OCI-LY7 (cell line): Measurements from ENCODE around the gene DYNC2H1. TPM values are rescaled to one million over a fixed set of nuclear protein-coding genes. Genes with fewer than 3 reads are reported as not detected.

Experiments used
- BruUV-seq: library from RNA; stranded (reverse); fragments of 400-500 nt; replicated peaks from 2 replicates; lab custom pipeline; 2021; lab: Mats Ljungman, UMichigan
- CTCF ChIA-PET: fragments of 300-600 bp; sonication (Branson Sonifier 250); formaldehyde crosslinking; loops from one replicate; lab custom pipeline; 2022; ENCODE audit warnings: antibody characterized with exemption; ENCODE audit not compliant: unreplicated experiment; lab: Charles Lee
- POLR2A ChIA-PET: fragments of 300-600 bp; sonication (Branson Sonifier 250); formaldehyde crosslinking; loops from one replicate; lab custom pipeline; 2022; ENCODE audit warnings: antibody characterized with exemption; lab: Charles Lee
- DNase-seq: peaks from one replicate; pipeline ENCODE4 v3.0.0-alpha.2; 2015; ENCODE audit warnings: low spot score
- H2AFZ ChIP-seq: fragments of 200-600 bp; sonication (generic), shearing (Covaris generic); 2 replicates; pipeline ENCODE4 v1.6.1; 2014; ENCODE audit warnings: mild to moderate bottlenecking, antibody characterized with exemption, low read length, moderate library complexity
- H3K27ac ChIP-seq: fragments of 200-600 bp; sonication (generic); 2 replicates; pipeline ENCODE4 v1.5.1; 2014; ENCODE audit warnings: mixed run types, low read depth, mild to moderate bottlenecking, moderate library complexity, low read length, inconsistent platforms; ENCODE audit not compliant: poor library complexity, severe bottlenecking
- H3K36me3 ChIP-seq: fragments of 200-600 bp; sonication (generic); 2 replicates; pipeline ENCODE4 v1.6.1; 2014; ENCODE audit warnings: mild to moderate bottlenecking, antibody characterized with exemption, low read length, moderate library complexity, mixed read lengths; ENCODE audit not compliant: insufficient read depth
- H3K4me1 ChIP-seq: fragments of 200-600 bp; sonication (generic); 2 replicates; pipeline ENCODE4 v1.5.1; 2014; ENCODE audit warnings: mild to moderate bottlenecking, low read length; ENCODE audit not compliant: insufficient read depth, poor library complexity, severe bottlenecking
- H3K4me2 ChIP-seq: fragments of 200-600 bp; sonication (generic); 2 replicates; pipeline ENCODE4 v1.6.1; 2014; ENCODE audit warnings: mild to moderate bottlenecking, low read length
- H3K4me3 ChIP-seq: fragments of 200-600 bp; sonication (generic); 2 replicates; pipeline ENCODE4 v1.5.1; 2014; ENCODE audit warnings: mild to moderate bottlenecking, low read depth, low read length; ENCODE audit not compliant: poor library complexity, severe bottlenecking
- H3K79me2 ChIP-seq: fragments of 200-600 bp; sonication (generic); 2 replicates; pipeline ENCODE4 v1.6.1; 2016; ENCODE audit warnings: low read depth, mild to moderate bottlenecking, low read length, moderate library complexity, mixed read lengths; ENCODE audit not compliant: insufficient read depth
- H3K9me2 ChIP-seq: fragments of 200-600 bp; sonication (generic); 2 replicates; pipeline ENCODE4 v1.6.1; 2016; ENCODE audit warnings: mild to moderate bottlenecking, low read length, mixed read lengths; ENCODE audit not compliant: insufficient read depth
- H3K9me3 ChIP-seq: fragments of 200-600 bp; sonication (generic); 2 replicates; pipeline ENCODE4 v1.6.1; 2014; ENCODE audit warnings: mild to moderate bottlenecking, mixed run types, low read length, mixed read lengths
- H4K20me1 ChIP-seq: fragments of 200-600 bp; sonication (generic); 2 replicates; pipeline ENCODE4 v1.6.1; 2014; ENCODE audit warnings: mild to moderate bottlenecking, antibody characterized with exemption, low read length, moderate library complexity, mixed read lengths; ENCODE audit not compliant: insufficient read depth
- EZH2phosphoT487 ChIP-seq: fragments of 200-600 bp; sonication (generic); IDR thresholded peaks from 2 replicates; pipeline ENCODE4 v1.6.1; 2018; ENCODE audit warnings: low read depth, borderline replicate concordance, mild to moderate bottlenecking, mixed run types, antibody characterized with exemption, low read length, moderate library complexity, mixed read lengths
- intact Hi-C: fragments of 100-400 bp; cut with micrococcal nuclease; formaldehyde crosslinking; loops from one replicate; pipeline ENCODE4 v1.10.0; 2022; ENCODE audit not compliant: unreplicated experiment
- total RNA-seq, 2 experiments: library from RNA; depleted of rRNA in 1 of 2; stranded (reverse); fragments of >200 nt in 1 of 2; shearing (Covaris generic) in 1 of 2; gene quantifications; 2 replicates each; pipeline ENCODE4 v1.2.3, GENCODE V29; 2014 to 2022
- TF ChIP-seq, protein P1 (sequence below): fragments of 200-600 bp; sonication (generic); conservative IDR thresholded peaks from 2 replicates; pipeline ENCODE4 v1.5.1; 2014; ENCODE audit warnings: mild to moderate bottlenecking, antibody characterized with exemption, low read length, moderate library complexity, mixed read lengths

DYNC2H1 gene
- total RNA-seq, 2 experiments from 2014 or later = 0.44 to 1.1 TPM

DNA sequence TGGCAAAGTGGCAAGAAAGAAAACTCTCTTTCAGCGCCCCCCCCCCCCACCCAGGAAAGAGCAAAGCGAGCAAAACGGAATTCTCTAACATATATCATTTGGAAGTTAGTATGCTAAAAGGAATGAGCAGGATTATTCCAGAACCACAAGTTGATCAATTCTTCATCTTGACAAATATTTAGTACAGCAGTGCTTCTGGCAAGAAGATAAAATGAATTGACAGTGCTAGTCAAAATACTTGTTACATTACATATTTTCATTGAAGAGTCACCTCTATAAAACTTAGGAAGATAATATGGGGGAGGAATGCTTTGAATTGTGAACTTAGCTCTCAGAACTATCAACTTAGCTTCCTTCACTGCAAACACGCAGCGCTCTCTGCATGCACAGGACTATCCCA, 377.4 kb downstream of the DYNC2H1 start:
- Histone ChIP-seq H2AFZ (no peak overlapping the region), H3K9me3 (no peaks in the 10 kb centered on the region), H3K79me2 (no peaks in the 10 kb centered on the region), H3K4me3 (no peak overlapping the region), H3K4me1 (no peaks in the 10 kb centered on the region), H3K9me2 (no peaks in the 10 kb centered on the region), H4K20me1 (no peaks in the 10 kb centered on the region), H3K27ac (no peak overlapping the region), H3K36me3 (no peaks in the 10 kb centered on the region), H3K4me2 (no peak overlapping the region)
- no TSS peak for BruUV-seq
- DNase-seq = no peak
- intact Hi-C loops = no loop called here
- TF ChIP-seq EZH2phosphoT487 = no peak
- TF ChIP-seq, protein P1, sequence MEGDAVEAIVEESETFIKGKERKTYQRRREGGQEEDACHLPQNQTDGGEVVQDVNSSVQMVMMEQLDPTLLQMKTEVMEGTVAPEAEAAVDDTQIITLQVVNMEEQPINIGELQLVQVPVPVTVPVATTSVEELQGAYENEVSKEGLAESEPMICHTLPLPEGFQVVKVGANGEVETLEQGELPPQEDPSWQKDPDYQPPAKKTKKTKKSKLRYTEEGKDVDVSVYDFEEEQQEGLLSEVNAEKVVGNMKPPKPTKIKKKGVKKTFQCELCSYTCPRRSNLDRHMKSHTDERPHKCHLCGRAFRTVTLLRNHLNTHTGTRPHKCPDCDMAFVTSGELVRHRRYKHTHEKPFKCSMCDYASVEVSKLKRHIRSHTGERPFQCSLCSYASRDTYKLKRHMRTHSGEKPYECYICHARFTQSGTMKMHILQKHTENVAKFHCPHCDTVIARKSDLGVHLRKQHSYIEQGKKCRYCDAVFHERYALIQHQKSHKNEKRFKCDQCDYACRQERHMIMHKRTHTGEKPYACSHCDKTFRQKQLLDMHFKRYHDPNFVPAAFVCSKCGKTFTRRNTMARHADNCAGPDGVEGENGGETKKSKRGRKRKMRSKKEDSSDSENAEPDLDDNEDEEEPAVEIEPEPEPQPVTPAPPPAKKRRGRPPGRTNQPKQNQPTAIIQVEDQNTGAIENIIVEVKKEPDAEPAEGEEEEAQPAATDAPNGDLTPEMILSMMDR = no peak
- ChIA-PET POLR2A (interaction anchor here (0.6 to 1.9 kb wide), 5 partner anchors 9 to 511 kb away, joined by 3 to 6 read pairs (median 5); no protein-coding TSS in a partner anchor), CTCF (no interaction called here)

GRCh38 chr11:103487113-103487512, 377.9 kb downstream of the DYNC2H1 start:
- TF ChIP-seq EZH2phosphoT487 = no peak
- TF ChIP-seq, protein P1 = no peak
- no peaks in the 10 kb centered on the region for H3K79me2 ChIP-seq
- ChIA-PET CTCF (no interaction called here), POLR2A (interaction anchor here (1.1 to 1.9 kb wide), 2 partner anchors 9 to 14 kb away, joined by 3 to 5 read pairs; no protein-coding TSS in a partner anchor)
- no peak overlapping the region for H3K4me3 ChIP-seq
- intact Hi-C loops = no loop called here
- no peak overlapping the region for H2AFZ ChIP-seq
- no peak overlapping the region for H3K27ac ChIP-seq
- no peaks in the 10 kb centered on the region for H3K4me1 ChIP-seq
- H3K9me2 ChIP-seq = no peaks in the 10 kb centered on the region
- H3K9me3 ChIP-seq = no peaks in the 10 kb centered on the region
- BruUV-seq = no TSS peak
- no peaks in the 10 kb centered on the region for H3K36me3 ChIP-seq
- H4K20me1 ChIP-seq = no peaks in the 10 kb centered on the region
- no peak overlapping the region for H3K4me2 ChIP-seq
- DNase-seq = no peak

GRCh38 chr11:103488031-103488461, 378.8 kb downstream of the DYNC2H1 start:
- POLR2A ChIA-PET = interaction anchor here (1.1 kb wide), 1 partner anchor 15 kb away, joined by 3 read pairs; no protein-coding TSS in a partner anchor

More at GRCh38 chr11:103488031-103488461, 378.8 kb downstream of the DYNC2H1 start:
- Histone ChIP-seq H3K4me2 (no peak overlapping the region), H3K4me3 (no peak overlapping the region), H2AFZ (no peak overlapping the region), H3K9me2 (no peaks in the 10 kb centered on the region), H4K20me1 (no peaks in the 10 kb centered on the region), H3K36me3 (no peaks in the 10 kb centered on the region), H3K79me2 (no peaks in the 10 kb centered on the region), H3K9me3 (no peaks in the 10 kb centered on the region), H3K27ac (no peak overlapping the region), H3K4me1 (no peaks in the 10 kb centered on the region)
- BruUV-seq = no TSS peak
- DNase-seq = no peak
- TF ChIP-seq, protein P1 = no peak
- CTCF ChIA-PET = no interaction called here
- intact Hi-C loops = no loop called here
